SK-N-SH (cell line): ENCODE results near the gene KLHL20.

Experiments used
- FOXM1 ChIP-seq: IDR thresholded peaks from 2 replicates; pipeline ENCODE4 v1.4.0; 2012; ENCODE audit warnings: low read depth, mild to moderate bottlenecking
- MAX ChIP-seq: IDR thresholded peaks from 2 replicates; pipeline ENCODE4 v1.4.0; 2012; ENCODE audit warnings: low read depth
- PBX3 ChIP-seq: IDR thresholded peaks from 2 replicates; pipeline ENCODE4; 2012
- POLR2AphosphoS5 ChIP-seq: IDR thresholded peaks from 2 replicates; pipeline ENCODE4 v1.6.1; 2012; ENCODE audit warnings: low read depth, low read length
- RCOR1 ChIP-seq: fragments of 150-350 bp; IDR thresholded peaks from 2 replicates; pipeline ENCODE4 v1.6.1; 2017; ENCODE audit warnings: antibody characterized with exemption, low read length
- RFX5 ChIP-seq: IDR thresholded peaks from 2 replicates; pipeline ENCODE4 v1.6.1; 2012; ENCODE audit warnings: mild to moderate bottlenecking, improper control_type of control experiment, low read length
- TAF1 ChIP-seq: IDR thresholded peaks from 2 replicates; pipeline ENCODE4 v1.6.1; 2012; ENCODE audit warnings: low read depth, mild to moderate bottlenecking, low read length, moderate library complexity, borderline replicate concordance
- USF1 ChIP-seq: IDR thresholded peaks from 2 replicates; pipeline ENCODE4 v1.4.0; 2012; ENCODE audit warnings: low read depth, borderline replicate concordance

- TF ChIP-seq RCOR1 (no peak), POLR2AphosphoS5 (no peak), RFX5 (no peak), PBX3 (no peak), TAF1 (no peak), MAX (no peak), FOXM1 (no peak), USF1 (no peak)
These were observed 12.0 kb upstream of the KLHL20 start for GRCh38 chr1:173702736-173703135.
